GM21723 (cell line): ENCODE measurements around the gene LDHD.

ENCODE experiments used
- ATAC-seq: cut with Tn5 transposase; IDR thresholded peaks from one replicate; pipeline ENCODE4 v1.9.1; 2021; ENCODE audit warnings: mild to moderate bottlenecking, moderate library complexity; ENCODE audit not compliant: unreplicated experiment

The LDHD gene

GRCh38 chr16:75114946-75115825 is 1.4 kb downstream of the LDHD start:
- ATAC-seq: no peak

- ATAC-seq: no peak
Observed at GRCh38 chr16:75114179-75114945, 2.2 kb downstream of the LDHD start.

GRCh38 chr16:75113541-75114121 is 2.9 kb downstream of the LDHD start:
- ATAC-seq: no peak

- no peak for ATAC-seq
Observed at GRCh38 chr16:75112734-75113491, 3.7 kb downstream of the LDHD start.

- no peak for ATAC-seq
Observed at GRCh38 chr16:75111961-75112733, 4.4 kb downstream of the LDHD start.

GRCh38 chr16:75111514-75111940 is 5.1 kb downstream of the LDHD start:
- ATAC-seq: peak; percentile 15

GRCh38 chr16:75110637-75111513 is 5.7 kb downstream of the LDHD start:
- peak; percentile 83 for ATAC-seq

GRCh38 chr16:75109732-75110243 is 6.8 kb downstream of the LDHD start:
- ATAC-seq: no peak

- ATAC-seq: peak; percentile 32
Observed at GRCh38 chr16:75108792-75109731, 7.5 kb downstream of the LDHD start.

GRCh38 chr16:75107505-75107904 is 9.1 kb downstream of the LDHD start:
- no peak for ATAC-seq

GRCh38 chr16:75106351-75107274 is 10.0 kb downstream of the LDHD start:
- no peak for ATAC-seq

- ATAC-seq: no peak
Observed at GRCh38 chr16:75105306-75106061, 11.1 kb downstream of the LDHD start.

GRCh38 chr16:75104836-75105235 is 11.7 kb downstream of the LDHD start:
- no peak for ATAC-seq

GRCh38 chr16:75103994-75104393 is 12.6 kb downstream of the LDHD start:
- ATAC-seq: no peak

- ATAC-seq: no peak
Observed at GRCh38 chr16:75102595-75102994, 14.0 kb downstream of the LDHD start.

- no peak for ATAC-seq
Observed at GRCh38 chr16:75101635-75102034, 14.9 kb downstream of the LDHD start.
